GM10847 (cell line): ENCODE data around the gene TLCD1.

Experiments
- POLR2A ChIP-seq: IDR thresholded peaks from 2 replicates; pipeline ENCODE4 v1.6.1; 2011; ENCODE audit not compliant: insufficient read length; ENCODE audit errors: extremely low read depth

Gene TLCD1

DNA sequence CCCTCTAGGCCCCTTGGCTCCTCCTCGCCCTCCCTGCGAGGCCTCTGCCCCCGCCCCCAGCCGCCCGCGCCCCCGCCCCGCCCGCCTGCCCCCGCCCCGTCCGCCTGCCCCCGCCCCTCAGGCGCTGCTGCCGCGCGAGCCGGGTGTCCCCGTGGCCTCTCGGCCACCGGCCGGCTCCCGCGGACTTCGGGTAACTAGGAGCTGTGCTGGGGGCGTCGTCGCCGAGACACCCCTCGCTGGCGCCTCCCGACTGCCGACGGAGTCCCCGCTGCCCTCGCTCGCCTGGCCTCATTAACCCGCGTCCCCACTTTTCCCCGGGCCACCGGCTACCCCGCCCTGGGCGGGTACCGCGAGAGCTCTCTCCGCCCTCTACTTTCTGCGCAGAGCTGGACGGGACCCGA lies at the start of gene TLCD1:
TLCD1 (minus strand) TSS at position 8 of the 401 bp plus-strand sequence. CDS start 136 bp downstream, outside the sequence.
- TF ChIP-seq POLR2A: no peak

- no peak for TF ChIP-seq POLR2A
These were observed 48.2 kb upstream of the TLCD1 start for GRCh38 chr17:28774206-28774605.

DNA sequence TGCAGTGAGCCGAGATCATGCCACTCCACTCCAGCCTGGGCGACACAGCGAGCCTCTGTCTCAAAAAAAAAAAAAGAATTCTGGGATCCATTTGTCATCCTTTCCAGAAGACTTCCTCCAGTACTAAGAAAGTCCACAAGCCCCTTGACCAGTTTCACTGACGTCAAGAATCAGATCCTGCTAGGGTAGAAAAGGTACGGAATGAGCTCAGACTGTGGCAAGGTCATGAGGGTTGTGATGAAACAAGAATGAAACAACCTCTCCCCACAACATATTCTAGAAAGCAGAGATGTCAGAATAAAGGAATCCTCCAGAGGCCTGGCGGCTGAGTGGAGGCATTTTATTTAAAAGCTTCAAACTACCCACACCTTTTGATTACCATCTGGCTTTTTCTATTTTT lies 47.7 kb upstream of the TLCD1 start:
- no peak for TF ChIP-seq POLR2A

DNA sequence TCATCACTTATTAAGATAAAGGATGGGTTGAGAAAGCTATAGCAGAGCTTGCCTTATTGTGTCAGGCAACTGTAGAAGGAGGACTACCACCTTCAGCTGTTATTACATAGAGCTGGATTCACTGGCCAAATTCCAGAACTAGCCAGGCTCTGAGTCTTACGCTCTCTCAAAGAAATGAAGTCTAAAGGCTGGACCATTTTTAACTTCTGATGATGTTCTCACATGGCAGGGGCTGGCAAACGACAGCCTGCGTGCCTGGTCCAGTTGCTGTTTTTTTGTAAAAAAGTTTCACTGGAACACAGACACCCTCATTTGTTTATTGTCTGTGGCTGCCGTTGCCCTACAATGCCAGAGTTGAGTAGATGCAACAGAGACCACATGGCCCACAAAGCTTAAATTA lies 39.0 kb upstream of the TLCD1 start:
- no peak for TF ChIP-seq POLR2A

DNA sequence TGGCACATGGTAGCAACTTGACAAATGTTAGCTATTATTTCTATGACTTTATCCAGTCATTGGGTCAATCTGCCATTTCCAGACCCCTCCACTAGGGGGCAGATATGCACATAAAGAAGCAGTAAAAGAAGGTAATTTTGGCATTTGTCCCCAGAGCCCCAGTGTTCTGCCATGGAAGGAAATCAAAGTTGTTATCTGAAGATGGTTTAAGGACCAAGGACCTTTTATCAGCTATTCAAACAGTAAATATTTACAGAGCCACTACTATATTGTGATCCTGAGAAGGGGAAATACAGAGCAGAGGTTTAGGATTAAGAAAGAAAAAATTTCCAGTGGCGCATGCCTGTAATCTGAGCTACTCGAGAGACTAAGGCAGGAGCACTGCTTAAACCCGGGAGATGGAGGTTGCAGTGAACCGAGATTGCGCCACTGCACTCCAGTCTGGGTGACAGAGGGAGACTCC lies 37.8 kb upstream of the TLCD1 start:
- TF ChIP-seq POLR2A: no peak

DNA sequence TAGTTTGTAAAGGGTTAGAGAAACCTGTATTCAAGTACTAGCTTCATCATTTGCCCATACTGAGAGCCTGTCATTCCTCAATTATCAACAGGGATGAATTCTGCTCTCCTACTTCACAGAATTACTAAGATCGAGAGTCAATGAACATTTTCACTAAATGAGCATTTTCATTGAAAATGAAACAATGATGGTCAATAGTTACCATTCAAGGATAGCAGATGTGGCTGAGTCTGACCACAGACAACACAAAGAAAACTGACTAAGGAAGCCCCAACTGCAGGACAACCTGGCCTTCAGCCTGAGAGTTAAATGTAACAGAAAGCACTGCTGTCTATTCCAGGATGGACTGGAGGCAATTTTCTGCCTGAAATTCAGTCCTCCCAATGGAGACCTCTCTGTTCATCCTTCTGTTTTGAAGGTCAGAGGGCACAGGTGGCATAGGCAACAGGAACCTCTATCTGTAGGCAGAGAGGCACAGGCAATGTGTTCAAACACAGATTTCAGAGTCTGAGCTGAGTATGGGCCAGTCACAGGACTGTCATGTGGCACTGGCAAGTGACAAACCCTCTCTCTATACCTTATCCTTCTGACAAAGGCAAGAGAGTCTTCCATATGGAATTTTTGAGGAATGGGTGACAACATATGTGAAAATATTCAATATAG lies 37.2 kb upstream of the TLCD1 start:
- no peak for TF ChIP-seq POLR2A

DNA sequence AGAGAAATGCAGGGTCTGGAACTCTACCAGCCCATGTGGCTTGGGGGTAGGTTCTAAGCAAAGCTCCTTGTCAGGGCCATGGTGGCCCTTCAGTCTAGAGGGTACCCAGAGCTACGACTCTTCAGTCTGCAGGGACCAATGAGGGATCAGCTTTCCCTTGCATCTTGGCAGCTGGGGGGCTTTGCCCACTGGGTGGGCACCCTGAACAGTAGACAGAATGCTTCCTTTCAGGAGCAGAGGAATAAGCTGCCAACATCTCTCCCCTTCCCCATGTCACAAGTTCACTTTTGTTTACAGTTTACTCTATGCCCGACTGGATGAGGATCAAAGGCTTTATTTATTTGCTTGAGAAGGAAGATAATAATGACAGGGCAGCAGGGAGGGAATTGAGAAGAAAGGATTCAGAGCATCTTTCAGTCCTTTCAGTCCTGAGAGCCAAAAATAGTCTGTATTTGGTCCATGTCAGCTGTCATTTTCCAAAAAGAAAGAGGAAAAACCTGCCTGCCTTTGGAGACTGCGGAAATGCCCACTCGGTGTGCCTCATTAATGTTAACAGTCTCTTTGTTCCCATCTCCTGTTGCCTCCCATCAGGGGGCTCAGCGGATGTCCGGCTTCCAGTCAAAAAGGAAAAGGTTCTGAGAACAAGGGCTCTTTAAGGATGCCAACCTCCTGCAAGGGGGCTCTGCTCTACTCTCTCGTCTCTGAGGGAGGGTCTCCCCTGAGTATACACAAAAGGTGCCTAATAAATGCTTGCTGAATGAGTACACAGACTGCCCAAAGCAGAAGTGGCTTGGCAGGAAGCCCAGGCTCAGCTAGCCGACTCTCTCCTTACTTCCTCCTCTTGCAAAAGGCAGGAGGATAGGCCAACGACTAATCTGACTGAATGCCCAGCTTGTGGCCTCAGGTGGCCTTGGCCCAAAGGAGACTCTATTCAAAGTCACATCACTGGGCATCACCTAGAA lies 34.8 kb upstream of the TLCD1 start:
- TF ChIP-seq POLR2A: no peak

- TF ChIP-seq POLR2A: no peak
These were observed 33.3 kb upstream of the TLCD1 start for GRCh38 chr17:28759256-28759865.

- TF ChIP-seq POLR2A: no peak
These were observed 32.5 kb upstream of the TLCD1 start for GRCh38 chr17:28758411-28759121.

DNA sequence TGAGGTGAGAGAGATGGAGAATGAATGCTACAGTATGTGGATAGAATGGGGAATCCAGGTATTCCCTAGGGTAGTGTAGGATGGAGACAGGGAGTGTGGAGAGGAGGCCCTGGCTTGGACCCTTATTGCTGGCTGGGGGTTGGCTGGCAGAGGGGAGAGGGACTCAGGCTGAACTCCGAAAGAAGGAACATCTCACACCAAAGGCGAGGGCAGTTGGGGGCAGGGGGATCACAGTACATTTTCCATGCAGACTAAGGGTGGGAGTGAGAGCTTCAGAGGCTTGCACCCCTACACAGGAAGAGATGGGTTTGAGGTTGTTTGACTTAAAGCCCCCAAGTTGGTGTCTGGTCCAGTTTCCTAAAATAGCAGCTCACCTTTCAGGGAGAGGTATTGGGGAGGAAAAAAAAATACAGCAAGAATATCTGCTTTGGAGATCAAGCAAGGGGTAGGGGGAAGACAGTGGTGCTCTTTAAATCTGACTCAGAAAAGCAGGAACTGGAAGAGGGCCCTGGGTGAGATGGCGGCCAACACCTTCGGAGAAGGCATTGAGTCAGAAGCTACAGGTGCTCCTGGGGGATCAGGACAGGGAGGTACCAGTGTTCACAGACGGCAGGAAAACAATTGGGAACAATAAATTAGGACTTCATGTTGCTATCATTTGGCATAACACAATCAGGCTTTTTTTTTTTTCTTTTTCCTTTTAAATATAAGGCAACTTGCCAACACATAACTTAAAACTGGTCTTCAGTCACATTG lies 30.2 kb upstream of the TLCD1 start:
- TF ChIP-seq POLR2A: no peak

GRCh38 chr17:28755486-28755885 lies 29.5 kb upstream of the TLCD1 start:
- TF ChIP-seq POLR2A: no peak

- no peak for TF ChIP-seq POLR2A
These were observed 25.8 kb upstream of the TLCD1 start for GRCh38 chr17:28751600-28752366.

GRCh38 chr17:28750178-28751047 lies 24.4 kb upstream of the TLCD1 start:
- no peak for TF ChIP-seq POLR2A
